Adipose tissue (tissue), 3 donors: ENCODE data around the gene LUC7L3. TPM values are rescaled to one million over a fixed set of nuclear protein-coding genes. Genes with fewer than 3 reads are reported as not detected.

Experiments
- H3K27ac ChIP-seq: one replicate; pipeline ENCODE4 v1.5.1; 2013; ENCODE audit warnings: low read depth, low read length
- WGBS, 3 donors: extraction: QIAGEN DNeasy Blood & Tissue Kit; methylation state at CpG; one replicate each; pipeline ENCODE4 v1.1.7; 2013; 5-methylcytosine and 5-hydroxymethylcytosine counted together
- polyA plus RNA-seq, 3 donors: library from polyadenylated mRNA; stranded (reverse); fragments of 200-250 nt; gene quantifications; one replicate each; pipeline ENCODE4 v1.2.3, GENCODE V29; 2013
- donor health status: healthy with polysubstance abuse.
- donor health status: Bipolar disorder and iron deficiency.
- donor health status: healthy.

The LUC7L3 gene
- polyA plus RNA-seq, 3 donors = 40.0 to 64.0 (median 44.7) TPM

DNA sequence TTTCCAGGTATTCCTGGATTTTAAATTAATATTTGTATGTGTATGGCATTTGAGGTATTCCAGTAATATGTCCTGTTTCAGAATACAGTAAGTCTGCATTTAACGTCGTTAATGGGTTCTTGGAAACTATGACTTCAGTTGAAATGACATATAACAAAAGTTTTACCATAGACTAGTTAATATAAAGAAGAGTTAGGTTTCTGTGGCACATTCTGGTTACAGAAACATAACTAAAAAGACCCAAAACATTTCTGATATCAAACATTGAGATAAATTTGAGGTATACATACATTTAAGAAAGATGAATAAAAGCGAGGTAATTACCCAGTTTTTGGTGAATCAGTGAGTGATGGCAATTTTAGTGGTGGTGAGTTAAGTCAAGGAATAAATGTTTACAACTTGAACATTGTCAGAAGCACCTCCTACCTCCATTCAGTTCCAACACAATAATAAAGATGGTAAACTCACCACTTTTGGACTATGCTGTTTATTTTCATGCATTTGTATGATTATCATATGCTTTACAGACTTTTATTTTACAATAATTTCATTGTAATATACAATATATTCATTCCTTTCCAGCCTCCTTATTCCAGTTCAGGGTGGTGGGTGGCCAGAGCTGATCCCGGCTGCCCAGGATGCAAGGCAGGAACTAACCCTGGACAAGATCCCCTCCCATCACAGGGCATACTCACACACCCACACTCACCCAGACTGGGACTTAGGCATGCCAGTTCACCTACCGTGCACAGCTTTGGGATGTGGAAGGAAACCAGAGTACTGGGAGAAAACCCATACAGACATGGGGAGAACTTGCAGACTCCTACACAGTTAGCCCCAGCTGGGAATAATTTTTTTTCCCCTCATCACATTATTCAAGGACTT is 9.7 kb downstream of the LUC7L3 start:
- H3K27ac ChIP-seq = no peak overlapping the region
- 53 to 71% (median 69%) methylated on average over 5 of the region's 5 CpGs for WGBS, 3 donors

DNA sequence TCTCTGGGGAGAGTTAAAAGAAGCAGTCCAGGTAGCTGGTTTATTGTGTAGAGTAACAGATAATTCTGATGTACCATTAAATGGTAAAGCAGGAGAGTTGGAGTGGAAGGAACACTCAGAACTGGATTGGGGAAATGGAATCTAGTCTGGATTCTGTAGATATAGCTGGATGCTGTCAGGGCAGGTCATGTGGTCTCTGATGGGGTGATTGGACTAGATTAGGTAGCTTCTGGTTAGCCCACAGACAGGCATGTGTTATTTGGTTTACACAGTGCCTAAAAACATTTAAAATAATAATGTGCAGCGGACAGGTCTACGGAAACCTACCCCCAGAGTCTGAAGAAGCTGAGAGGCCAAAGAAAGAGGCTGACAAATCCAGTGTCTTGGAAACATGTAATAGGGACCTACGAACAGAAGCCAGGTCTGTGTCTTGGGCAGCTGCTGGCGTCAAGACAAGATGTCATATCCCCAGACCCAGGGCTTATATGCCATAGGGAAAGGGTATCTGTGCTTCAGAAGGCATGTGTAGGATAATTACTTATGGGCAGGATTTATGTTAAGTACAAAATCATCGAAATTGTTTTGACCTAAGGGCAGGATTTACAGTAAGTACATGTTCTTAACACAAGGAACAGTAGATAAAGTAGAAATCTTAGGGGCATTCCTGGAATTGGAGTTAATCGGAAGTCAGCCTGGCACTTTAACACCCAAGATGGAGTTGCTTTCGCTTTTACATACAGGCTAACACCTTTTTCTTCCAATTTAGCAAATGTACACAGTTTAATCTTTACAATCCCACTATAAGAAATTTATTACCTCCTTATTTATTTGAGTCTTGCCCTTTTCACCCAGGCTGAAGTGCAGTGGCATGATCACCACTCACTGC is 12.4 kb downstream of the LUC7L3 start:
- no peak overlapping the region for H3K27ac ChIP-seq
- 66 to 79% (median 68%) methylated on average over 7 of the region's 7 CpGs for WGBS, 3 donors

DNA sequence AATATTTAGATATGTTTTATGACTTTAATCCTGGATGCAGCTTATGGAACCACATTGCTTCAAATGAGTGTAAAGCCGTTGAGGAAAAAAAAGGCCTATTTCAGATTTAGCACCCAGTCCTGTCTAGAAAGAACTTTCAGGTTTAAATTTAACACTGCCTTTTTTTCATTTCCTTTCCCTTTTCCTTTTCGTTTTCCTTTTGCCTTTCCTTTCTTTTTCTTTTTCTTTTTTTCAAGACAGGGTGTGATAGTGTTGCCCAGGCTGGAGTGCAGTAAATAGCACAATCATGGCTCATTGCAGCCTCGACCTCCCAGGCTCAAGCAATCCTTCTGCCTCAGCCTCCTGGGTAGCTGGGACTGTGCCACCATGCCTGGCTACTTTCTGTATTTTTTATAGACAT is 15.9 kb downstream of the LUC7L3 start:
- WGBS, 3 donors = 79 to 85% (median 79%) methylated on average over 3 of the region's 3 CpGs
- no peak overlapping the region for H3K27ac ChIP-seq

DNA sequence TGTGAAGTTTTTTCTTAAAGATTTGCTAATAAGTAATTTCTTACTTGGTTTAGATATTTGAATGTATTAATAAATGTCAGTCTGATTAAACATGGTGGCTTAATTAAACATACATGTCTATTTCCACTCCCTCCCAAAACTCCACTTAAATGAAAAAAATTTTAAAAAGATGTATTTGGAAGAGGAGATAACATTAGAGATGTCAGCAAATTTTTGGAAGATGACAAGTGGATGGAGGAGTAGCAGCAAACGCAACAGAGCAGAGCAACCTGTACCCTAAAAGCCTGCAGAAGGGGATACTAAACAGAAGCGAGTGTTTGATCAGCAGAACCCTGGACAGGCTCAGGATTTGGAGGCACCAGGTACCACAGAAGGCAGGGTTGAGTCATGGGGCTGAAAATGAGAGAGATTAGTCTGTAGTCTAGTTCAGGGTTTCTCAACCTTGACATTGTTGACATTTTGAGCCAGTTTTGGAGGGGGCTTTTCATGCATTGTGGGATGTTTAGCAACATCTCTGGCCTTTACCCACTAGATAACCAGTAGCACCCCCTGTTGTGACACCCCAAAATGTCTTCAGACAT is 17.8 kb downstream of the LUC7L3 start:
- H3K27ac ChIP-seq = no peak overlapping the region
- 85 to 92% (median 91%) methylated on average over 2 of the region's 2 CpGs for WGBS, 3 donors

DNA sequence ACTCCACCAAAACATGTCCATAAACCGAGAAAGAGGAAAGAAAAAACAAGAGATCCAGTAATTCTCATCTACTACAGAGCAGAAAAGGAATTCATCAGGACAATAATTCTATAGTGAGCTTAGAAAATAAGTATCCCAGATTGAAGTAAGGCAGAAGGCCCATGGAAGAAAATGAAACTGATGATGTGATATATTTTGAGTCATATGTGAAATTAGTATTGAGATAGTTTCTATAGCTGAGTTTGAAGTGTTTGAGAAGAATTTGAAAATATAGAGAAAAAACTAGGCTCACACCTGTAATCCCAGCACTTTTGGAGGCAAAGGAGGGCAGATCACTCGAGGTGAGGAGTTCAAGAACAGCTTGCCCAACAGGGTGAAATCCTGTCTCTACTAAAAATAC is 19.7 kb downstream of the LUC7L3 start:
- 41 to 63% (median 42%) methylated on average over 2 of the region's 2 CpGs for WGBS, 3 donors
- no peak overlapping the region for H3K27ac ChIP-seq

DNA sequence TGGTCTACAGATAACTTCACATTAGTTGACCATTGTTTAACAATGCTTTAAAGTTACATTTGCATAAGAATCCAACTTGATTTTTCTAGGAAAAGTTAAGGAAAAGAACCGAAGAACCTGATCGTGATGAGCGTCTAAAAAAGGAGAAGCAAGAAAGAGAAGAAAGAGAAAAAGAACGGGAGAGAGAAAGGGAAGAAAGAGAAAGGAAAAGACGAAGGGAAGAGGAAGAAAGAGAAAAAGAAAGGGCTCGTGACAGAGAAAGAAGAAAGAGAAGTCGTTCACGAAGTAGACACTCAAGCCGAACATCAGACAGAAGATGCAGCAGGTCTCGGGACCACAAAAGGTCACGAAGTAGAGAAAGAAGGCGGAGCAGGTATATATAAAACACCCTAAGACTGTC is 26.2 kb downstream of the LUC7L3 start:
- H3K27ac ChIP-seq = no peak overlapping the region
- WGBS, 3 donors = 85 to 87% (median 86%) methylated on average over 12 of the region's 12 CpGs

DNA sequence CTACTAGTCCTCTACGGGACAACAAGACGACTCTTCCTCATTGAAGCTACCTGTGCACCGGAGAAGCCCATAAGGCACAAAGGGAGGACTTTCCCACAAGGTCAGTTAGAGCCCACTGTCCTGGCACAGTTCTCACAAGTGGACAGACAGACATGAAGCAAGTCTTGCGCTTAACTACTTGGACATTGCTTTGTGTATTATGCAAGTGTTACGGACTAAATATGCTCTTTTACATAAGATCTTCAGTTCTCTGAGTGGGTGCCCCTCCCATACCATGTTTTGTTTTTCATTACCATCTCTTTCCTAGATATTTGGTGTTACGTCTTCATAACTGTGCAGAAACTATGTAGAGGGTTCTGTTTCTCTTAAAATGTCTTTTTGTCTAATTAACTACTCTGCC is 29.8 kb downstream of the LUC7L3 start:
- 60 to 85% (median 78%) methylated on average over 6 of the region's 6 CpGs for WGBS, 3 donors

DNA sequence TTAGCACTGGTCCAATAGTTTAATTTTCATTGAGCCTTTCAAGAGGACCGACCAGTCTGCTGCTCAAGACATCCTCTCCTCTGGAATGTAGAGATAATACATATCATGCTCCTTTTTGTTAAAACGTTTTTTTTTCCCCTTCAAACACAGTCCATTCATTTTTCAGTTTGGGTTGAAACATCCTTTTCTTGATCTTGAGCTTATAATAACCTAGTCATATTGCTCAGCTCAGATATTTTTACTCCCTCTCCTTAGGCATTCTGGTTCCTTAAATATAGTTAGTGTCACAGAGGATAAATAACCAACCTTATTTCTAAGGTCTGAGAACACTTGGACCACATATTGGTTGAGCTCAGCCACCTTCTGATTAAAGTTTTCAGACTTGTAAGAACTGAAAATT is 35.1 kb downstream of the LUC7L3 start:
- 54 to 68% (median 66%) methylated on average over 2 of the region's 2 CpGs for WGBS, 3 donors
- H3K27ac ChIP-seq = no peak overlapping the region

More for the DNA sequence above, 29.8 kb downstream of the LUC7L3 start:
- no peak overlapping the region for H3K27ac ChIP-seq

DNA sequence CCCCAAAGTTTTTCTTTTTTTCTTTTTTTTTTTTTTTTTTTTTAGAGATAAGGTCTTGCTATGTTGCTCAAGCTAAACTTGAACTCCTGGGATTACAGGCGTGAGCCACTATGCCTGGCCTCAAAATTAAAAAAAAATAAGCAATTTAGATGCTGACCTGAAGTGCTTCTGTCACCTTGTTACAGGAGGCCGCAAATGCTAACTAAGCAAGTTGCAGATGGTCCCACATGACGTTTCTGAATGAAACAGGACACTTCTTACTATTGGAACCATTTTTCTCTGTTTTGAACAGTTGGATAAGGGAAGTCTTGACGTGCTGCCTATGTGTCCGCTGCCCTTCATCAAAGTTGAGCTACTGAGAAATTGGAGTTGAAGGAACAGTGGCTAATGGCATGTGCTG is 39.1 kb downstream of the LUC7L3 start:
- H3K27ac ChIP-seq = no peak overlapping the region
- 53 to 67% (median 60%) methylated on average over 5 of the region's 5 CpGs for WGBS, 3 donors

DNA sequence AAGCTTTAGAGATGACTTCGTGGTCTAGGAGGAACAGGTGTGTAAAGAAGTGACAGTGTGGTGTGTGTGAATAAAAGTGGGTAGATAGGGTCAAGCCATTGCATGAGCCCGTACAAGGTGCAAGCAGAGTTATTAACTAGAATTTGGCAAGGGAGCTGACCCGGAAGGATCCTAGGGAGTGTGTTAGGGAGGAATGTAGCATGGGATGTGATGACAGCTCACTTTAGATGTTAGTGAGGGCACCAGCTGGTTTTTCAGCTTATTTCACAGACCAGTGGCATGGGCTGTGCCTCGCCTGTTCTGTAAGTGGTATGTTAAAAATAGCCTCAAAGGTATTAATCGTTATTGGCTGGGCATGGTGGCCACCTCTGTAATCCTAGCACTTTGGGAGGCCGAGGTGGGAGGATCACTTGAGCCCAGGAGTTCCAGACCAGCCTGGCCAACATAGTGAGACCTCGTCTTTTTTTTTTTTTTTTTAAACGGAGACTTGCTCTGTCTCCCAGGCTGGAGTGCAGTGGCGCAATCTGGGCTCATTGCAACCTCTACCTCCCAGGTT is 39.7 kb downstream of the LUC7L3 start:
- WGBS, 3 donors = 58 to 78% (median 75%) methylated on average over 8 to 9 of the region's 9 CpGs
- H3K27ac ChIP-seq = no peak overlapping the region

DNA sequence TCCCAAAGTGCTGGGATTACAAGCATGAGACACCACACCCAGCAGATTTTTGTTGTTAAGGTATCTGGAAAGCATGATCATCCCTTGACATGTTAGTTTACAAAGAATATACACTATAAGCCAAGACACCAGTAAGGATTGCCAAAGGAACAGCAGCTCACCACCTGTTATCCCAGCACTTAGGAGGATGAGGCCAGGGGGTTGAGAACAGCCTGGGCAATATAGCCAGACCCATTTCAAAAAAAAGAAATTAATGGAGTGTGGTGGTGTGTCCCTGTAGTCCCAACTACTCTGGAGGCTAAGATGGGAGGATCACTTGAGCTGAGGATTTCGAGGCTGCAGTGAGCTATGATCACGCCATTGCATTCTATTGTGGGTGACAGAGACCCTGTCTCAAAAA is 42.8 kb downstream of the LUC7L3 start:
- 92 to 98% (median 93%) methylated on average over 2 of the region's 2 CpGs for WGBS, 3 donors
- H3K27ac ChIP-seq = no peak overlapping the region

DNA sequence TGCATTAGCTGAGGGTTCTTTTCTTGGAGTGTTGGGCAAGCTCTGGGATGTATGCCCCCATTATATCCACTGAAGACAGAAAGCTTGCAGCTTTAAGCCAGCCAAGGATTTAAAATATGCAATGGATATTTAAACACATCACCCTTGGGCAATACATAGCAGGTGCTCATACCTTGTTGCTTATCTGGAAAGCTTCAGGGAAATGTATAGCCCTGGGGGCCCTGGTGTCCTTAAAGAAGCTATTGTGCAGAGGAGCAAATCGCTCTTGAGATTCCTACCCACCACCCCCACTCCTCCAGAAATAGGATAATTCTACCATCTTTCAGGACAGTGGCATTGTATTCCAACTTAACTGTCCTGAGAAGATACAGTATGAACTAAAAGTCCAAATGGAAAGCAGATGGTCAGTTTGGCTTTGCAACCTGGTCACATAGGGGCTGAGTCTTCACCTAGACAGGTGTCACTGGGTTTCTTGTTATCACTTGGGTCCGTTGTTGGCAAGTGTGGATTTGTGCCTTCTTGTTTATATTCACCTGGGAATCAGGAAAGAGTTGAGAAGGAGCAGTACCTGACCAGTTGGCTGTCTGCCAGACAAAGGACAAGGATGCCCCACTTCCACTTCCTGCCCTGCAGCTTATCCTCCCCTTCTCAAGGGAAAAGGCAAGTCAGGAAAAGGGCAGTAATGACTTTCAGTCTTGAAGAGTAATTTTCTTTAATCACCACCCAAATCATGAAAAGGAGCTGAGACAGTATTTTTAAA is 44.5 kb downstream of the LUC7L3 start:
- WGBS, 3 donors = 41 to 76% (median 70%) methylated on average over 2 of the region's 2 CpGs
- H3K27ac ChIP-seq = no peak overlapping the region

DNA sequence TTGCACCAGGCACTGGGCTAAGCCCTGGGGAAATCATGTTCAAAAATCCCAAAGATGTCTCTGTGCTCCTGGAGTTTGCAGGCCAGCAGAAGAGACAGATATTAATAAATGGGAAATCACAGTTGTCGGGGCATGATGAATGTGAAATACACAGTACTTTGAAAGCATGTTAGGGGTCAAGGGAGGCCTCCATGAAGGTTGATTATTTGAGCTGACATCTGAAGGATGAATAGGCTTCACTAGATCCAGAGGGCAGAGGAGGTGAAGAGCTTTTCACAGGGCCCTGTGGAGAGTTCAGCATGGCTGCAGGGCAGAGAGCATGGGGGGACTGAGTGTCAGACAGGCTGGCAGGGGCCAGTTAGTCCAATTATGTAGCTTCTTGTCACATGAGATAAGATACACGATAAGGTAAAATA is 45.3 kb downstream of the LUC7L3 start:
- no peak overlapping the region for H3K27ac ChIP-seq
- WGBS, 3 donors = 40 to 67% (median 61%) methylated on average over 2 of the region's 2 CpGs

DNA sequence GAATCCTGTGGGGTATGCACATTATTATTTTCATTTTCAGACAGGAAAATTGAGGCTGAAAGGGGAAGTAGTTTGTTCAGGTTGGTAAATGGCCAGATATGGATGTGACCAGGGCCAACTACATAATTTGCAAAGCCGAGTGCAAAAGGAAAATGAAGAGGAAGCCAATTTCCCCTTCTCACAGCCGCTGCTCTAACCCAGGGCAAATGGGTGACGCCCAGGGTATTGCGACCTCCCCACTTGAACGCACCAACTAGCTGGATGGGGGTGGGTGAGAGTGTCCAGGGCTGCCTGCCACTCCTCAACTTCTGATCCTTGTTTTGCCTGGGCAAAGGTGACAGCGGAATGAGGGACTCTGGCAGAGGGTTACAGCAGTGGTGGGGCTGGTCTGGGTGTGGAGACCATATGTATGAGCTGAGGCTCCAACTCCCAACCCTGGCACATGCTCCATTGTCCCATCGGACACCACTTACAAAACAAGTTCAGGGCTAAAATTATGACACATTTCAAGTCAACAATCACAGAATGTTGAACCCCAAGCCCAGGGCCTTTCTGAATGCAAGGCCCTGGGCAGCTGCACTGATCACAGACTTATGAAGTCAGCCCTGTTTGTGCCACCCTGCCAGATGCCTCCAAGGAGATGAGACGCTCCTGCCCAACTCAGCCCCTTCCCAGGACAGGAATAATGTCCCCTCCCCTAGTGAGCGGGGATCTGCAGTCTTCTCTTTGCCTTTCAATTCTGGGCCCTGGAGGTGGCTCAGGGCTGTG is 46.2 kb downstream of the LUC7L3 start:
- no peak overlapping the region for H3K27ac ChIP-seq
- WGBS, 3 donors = 31 to 55% (median 37%) methylated on average over 9 of the region's 9 CpGs

DNA sequence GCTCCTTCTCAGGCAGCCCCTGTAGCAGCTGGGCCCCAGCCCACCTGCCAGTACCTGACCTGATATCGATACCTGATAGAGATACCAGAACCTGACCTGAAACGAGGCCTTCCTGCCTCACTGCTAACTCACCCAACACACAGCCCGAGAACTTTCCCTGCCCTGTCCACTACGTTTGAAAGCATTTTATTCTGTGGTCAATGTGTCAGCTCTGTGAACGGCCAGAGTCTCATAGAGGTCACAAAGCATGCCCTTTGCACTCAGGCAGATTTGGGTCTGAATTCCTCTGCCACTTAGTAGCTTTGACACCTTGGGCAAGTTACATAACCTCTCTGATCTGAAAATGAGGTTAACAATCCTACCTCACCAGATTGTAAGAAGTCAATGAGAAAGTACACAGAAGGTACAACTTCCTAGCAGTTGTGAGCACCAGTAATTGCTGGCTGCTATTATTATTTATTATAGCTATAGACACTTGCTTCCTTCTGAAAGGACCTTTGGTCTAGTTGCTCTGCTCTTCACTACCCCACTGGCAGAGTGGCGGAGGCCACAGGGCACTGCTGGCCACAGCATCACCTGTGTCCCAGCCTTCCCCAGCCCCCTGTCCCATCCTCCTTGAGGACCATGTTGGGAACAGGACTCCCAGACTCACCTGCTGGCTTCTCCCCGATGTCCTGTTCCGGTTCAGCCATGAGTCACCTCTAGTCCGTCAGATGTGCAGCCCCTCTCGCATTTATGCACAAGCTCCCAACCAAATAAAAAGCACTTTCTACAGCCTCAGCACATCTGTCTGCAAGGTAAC is 47.0 kb downstream of the LUC7L3 start:
- 64 to 89% (median 77%) methylated on average over 10 of the region's 10 CpGs for WGBS, 3 donors
- H3K27ac ChIP-seq = no peak overlapping the region

DNA sequence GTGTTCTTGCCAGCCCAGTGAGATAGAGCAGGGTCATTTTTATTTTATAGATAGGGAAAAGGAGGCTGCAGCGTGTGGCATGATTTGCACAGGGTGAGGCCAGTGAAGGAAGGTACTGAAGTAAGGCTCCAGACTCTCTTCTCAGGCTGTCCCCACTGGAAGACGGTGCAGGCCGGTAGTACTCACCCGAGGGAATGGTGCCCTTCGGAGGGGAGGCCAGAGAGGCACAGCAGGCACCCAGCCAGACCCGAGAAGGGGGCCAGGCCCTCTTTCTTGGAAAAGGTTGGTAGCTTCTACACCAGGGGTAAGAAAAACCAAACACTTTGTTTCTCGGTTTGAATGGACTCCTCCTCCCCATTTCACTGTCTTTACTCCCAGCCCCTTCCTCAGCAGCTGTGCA is 47.6 kb downstream of the LUC7L3 start:
- 80 to 85% (median 84%) methylated on average over 7 of the region's 7 CpGs for WGBS, 3 donors
- no peak overlapping the region for H3K27ac ChIP-seq

DNA sequence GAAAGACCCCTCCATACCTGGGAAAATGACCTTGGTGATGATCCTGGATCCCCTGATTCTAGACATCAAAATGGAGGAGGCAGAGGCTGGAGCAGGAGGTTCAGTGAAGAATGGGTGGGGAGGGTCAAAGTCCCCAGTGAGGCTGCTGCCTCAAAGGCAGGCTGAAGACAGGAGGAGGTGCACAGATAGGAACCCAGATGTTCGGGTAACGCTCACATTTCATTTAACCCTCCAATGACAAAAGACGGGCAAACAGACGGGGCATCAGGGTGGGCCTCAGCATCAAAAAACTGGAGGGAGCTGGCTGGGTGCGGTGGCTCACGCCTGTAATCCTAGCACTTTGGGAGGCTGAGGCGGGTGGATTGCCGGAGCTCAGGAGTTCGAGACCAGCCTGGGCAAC is 48.0 kb downstream of the LUC7L3 start, which contains the start of gene ANKRD40CL:
ANKRD40CL (minus strand) TSS at position 73 of the 400 bp plus-strand sequence. CDS start 605 bp downstream, outside the sequence.
- no peak within 1 kb of the TSS for H3K27ac ChIP-seq
- 87 to 94% (median 87%) methylated on average over 9 of the region's 9 CpGs for WGBS, 3 donors
